Gastrocnemius medialis (tissue), 4 donors: Measurements from ENCODE around the gene FOXK1. TPM values are rescaled to one million over a fixed set of nuclear protein-coding genes. Genes with fewer than 3 reads are reported as not detected.

Experiments used
- ATAC-seq, 2 donors: fragments of 150-250 bp; one replicate each; pipeline ENCODE4 v1.9.1; 2016
- DNase-seq, 2 donors: peaks; one replicate each; pipeline ENCODE4 v3.0.0-alpha.2; 2019
- H3K27ac ChIP-seq, 4 donors: fragments of 200-600 bp; sonication (generic); 1 replicate in 1 of 4; 2 replicates in 3 of 4; pipeline ENCODE4 v1.5.1; 2016 to 2018; ENCODE audit warnings: mild to moderate bottlenecking in 2 of 4, moderate library complexity in 1 of 4
- H3K27me3 ChIP-seq, 3 donors: fragments of 200-600 bp; sonication (generic) in 2 of 3; 1 replicate in 1 of 3; 2 replicates in 2 of 3; pipeline versions ENCODE4 v1.5.1 to v1.6.0; 2016 to 2019; ENCODE audit warnings: mild to moderate bottlenecking in 1 of 3, moderate library complexity in 1 of 3
- H3K36me3 ChIP-seq, 2 donors: fragments of 200-600 bp; sonication (generic) in 1 of 2; one replicate each; pipeline ENCODE4 v1.5.1; 2017 to 2018
- H3K4me1 ChIP-seq, 2 donors: fragments of 200-600 bp; sonication (generic) in 1 of 2; one replicate each; pipeline ENCODE4 v1.5.1; 2016 to 2017; ENCODE audit warnings: mild to moderate bottlenecking in 2 of 2
- H3K4me3 ChIP-seq, 4 donors: fragments of 200-600 bp; sonication (generic) in 3 of 4; 1 replicate in 1 of 4; 2 replicates in 3 of 4; pipeline ENCODE4 v1.5.1; 2016 to 2019; ENCODE audit warnings: mild to moderate bottlenecking in 2 of 4
- H3K9me3 ChIP-seq, 3 donors: fragments of 200-600 bp; sonication (generic) in 2 of 3; 1 replicate in 1 of 3; 2 replicates in 2 of 3; pipeline ENCODE4 v1.5.1; 2016 to 2019
- POLR2A ChIP-seq, 2 donors: fragments of 450-650 bp; IDR thresholded peaks; one replicate each; pipeline ENCODE4 v1.6.1; 2017; ENCODE audit warnings: antibody characterized with exemption in 2 of 2, mild to moderate bottlenecking in 2 of 2, moderate library complexity in 2 of 2
- in situ Hi-C, 4 donors: fragments of 200-750 bp; cut with MboI; loops; one replicate each; pipeline versions ENCODE4 v1.15.0 to v1.8.0; 2017; ENCODE audit warnings: low sequenced_read_pairs in 4 of 4
- intact Hi-C: fragments of 100-400 bp; cut with DNase I; formaldehyde crosslinking; loops from one replicate; pipeline ENCODE4 v1.15.1; 2023; ENCODE audit warnings: low total_unique reads
- total RNA-seq, 4 donors: library from RNA; depleted of rRNA; stranded (reverse); fragments of >200 nt; gene quantifications; one replicate each; pipeline versions ENCODE4 v1.1.0 to v1.2.3, GENCODE V29; 2016
- TF ChIP-seq, protein P1 (sequence below), 5 experiments: fragments of 450-650 bp in 3 of 5; fragments of 200-600 bp in 2 of 5; sonication (generic) in 2 of 5; IDR thresholded peaks in 4 of 5; conservative IDR thresholded peaks in 1 of 5; 1 replicate in 4 of 5; 2 replicates in 1 of 5; pipeline ENCODE4 v1.5.1; 2016 to 2019; ENCODE audit warnings: antibody characterized with exemption in 5 of 5, mild to moderate bottlenecking in 3 of 5, moderate library complexity in 3 of 5

Gene FOXK1
- total RNA-seq, 4 donors from 2014 or later: 9.8 to 43.6 (median 18.8) TPM

DNA sequence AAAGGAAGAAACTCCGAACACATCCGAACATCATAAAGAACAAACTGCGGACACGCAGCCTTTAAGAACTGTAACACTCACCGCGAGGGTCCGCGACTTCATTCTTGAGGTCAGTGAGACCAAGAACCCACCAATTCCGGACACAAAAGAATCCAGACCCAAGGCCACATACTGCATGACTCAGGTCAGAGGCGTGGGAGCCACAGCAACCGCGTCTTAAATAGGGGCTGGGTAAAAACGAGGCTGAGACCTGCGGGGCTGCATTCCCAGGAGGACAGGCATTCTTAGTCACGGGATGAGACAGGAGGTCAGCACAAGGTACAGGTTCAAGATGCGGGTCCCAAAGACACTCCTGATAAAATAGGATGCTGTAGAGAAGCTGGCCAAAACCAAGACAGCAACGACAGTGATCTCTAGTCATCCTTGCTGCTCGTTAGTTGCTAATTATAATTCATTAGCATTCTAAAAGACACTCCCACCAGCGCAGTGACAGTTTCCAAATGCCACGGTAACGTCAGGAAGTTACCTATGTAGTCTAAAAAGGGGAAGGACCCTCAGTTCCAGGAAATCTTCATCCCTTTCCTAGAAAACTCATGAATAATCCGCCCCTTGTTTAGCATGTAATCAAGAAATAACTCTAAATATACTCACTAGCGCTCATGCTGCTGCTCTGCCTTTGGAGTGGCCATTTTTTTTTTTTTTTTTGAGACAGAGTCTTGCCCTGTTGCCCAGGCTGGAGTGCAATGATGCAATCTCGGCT, 112.7 kb downstream of the FOXK1 start:
- no peaks in the 10 kb centered on the region for H3K9me3 ChIP-seq
- H3K27ac ChIP-seq: no peak overlapping the region
- peaks cover 0 to 9% of the 10 kb centered on the region in 2 donors for H3K4me1 ChIP-seq
- intact Hi-C loops: loop anchor here (10.0 kb wide), 1 partner anchor 290 kb away; no protein-coding TSS in a partner anchor
- peaks cover 0 to 11% of the 10 kb centered on the region in 2 donors for H3K36me3 ChIP-seq
- TF ChIP-seq POLR2A (IDR thresholded peaks at IDR 0.05): no peak
- TF ChIP-seq, protein P1, sequence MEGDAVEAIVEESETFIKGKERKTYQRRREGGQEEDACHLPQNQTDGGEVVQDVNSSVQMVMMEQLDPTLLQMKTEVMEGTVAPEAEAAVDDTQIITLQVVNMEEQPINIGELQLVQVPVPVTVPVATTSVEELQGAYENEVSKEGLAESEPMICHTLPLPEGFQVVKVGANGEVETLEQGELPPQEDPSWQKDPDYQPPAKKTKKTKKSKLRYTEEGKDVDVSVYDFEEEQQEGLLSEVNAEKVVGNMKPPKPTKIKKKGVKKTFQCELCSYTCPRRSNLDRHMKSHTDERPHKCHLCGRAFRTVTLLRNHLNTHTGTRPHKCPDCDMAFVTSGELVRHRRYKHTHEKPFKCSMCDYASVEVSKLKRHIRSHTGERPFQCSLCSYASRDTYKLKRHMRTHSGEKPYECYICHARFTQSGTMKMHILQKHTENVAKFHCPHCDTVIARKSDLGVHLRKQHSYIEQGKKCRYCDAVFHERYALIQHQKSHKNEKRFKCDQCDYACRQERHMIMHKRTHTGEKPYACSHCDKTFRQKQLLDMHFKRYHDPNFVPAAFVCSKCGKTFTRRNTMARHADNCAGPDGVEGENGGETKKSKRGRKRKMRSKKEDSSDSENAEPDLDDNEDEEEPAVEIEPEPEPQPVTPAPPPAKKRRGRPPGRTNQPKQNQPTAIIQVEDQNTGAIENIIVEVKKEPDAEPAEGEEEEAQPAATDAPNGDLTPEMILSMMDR (IDR thresholded peaks at IDR 0.05 in 4 of 5, conservative IDR thresholded peaks at IDR 0.05 in 1 of 5): no peak
- ATAC-seq (no peak), DNase-seq (no peak)
- in situ Hi-C loops: loop anchor here in 1 of 4 donors (10.0 kb wide), 1 partner anchor 90 kb away; the partner anchor contains the start of gene RADIL
- no peaks in the 10 kb centered on the region for H3K27me3 ChIP-seq
- no peak overlapping the region for H3K4me3 ChIP-seq

GRCh38 chr7:4796453-4796852, 114.4 kb downstream of the FOXK1 start:
- no peaks in the 10 kb centered on the region for H3K27me3 ChIP-seq
- no peak overlapping the region for H3K27ac ChIP-seq
- peaks cover 0 to 9% of the 10 kb centered on the region in 2 donors for H3K4me1 ChIP-seq
- no peaks in the 10 kb centered on the region for H3K9me3 ChIP-seq
- no peaks in the 10 kb centered on the region for H3K36me3 ChIP-seq
- intact Hi-C loops (loop anchor here (10.0 kb wide), 1 partner anchor 288 kb away; no protein-coding TSS in a partner anchor), in situ Hi-C loops (loop anchor here in 1 of 4 donors (10.0 kb wide), 1 partner anchor 88 kb away; the partner anchor contains the start of gene RADIL)
- no peak overlapping the region for H3K4me3 ChIP-seq
- TF ChIP-seq, protein P1 (IDR thresholded peaks at IDR 0.05 in 4 of 5, conservative IDR thresholded peaks at IDR 0.05 in 1 of 5): no peak
- TF ChIP-seq POLR2A (IDR thresholded peaks at IDR 0.05): no peak
- no peak for ATAC-seq
- DNase-seq: no peak

GRCh38 chr7:4797858-4798705, 116.0 kb downstream of the FOXK1 start:
- Histone ChIP-seq H3K9me3 (no peaks in the 10 kb centered on the region), H3K4me3 (no peak overlapping the region), H3K36me3 (no peaks in the 10 kb centered on the region), H3K4me1 (peaks cover 0 to 9% of the 10 kb centered on the region in 2 donors), H3K27me3 (no peaks in the 10 kb centered on the region), H3K27ac (no peak overlapping the region)
- in situ Hi-C loops (loop anchor here in 1 of 4 donors (10.0 kb wide), 1 partner anchor 87 kb away; the partner anchor contains the start of gene RADIL), intact Hi-C loops (loop anchor here (10.0 kb wide), 1 partner anchor 287 kb away; no protein-coding TSS in a partner anchor)
- no peak for TF ChIP-seq POLR2A (IDR thresholded peaks at IDR 0.05)
- TF ChIP-seq, protein P1 (IDR thresholded peaks at IDR 0.05 in 4 of 5, conservative IDR thresholded peaks at IDR 0.05 in 1 of 5): peak; percentile 54 to 88 (median 83)
- peak; percentile 62 to 73 for ATAC-seq
- no peak for DNase-seq

DNA sequence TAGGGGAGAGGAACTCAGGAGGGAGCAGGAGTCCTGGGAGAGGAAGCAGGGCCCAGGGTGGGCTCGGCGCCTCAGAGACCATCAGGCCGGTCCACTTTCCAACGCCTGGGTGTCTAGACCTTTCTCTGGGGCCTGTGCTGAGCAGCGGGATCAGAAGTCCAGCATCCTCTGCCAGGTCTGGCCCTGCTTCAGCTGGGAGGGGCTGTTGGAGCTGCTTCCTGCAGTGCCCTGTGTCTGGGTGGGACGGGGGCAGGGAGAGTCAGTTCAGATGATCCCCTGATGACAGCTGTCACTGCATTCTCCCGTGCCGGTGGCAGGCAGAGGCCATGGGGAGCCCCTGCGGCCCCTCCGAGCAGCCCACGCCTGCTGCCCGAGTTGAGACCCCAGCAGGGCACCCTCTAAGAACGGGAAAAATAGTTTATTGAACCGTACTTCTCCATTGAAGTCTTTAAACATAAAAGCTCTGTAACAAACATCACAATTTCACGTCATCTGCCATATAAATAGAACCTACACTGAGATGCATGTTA, 116.7 kb downstream of the FOXK1 start:
- Histone ChIP-seq H3K4me3 (no peak overlapping the region), H3K9me3 (no peaks in the 10 kb centered on the region), H3K4me1 (peaks cover 0 to 9% of the 10 kb centered on the region in 2 donors), H3K27me3 (no peaks in the 10 kb centered on the region), H3K36me3 (no peaks in the 10 kb centered on the region), H3K27ac (no peak overlapping the region)
- intact Hi-C loops: loop anchor here (10.0 kb wide), 1 partner anchor 286 kb away; no protein-coding TSS in a partner anchor
- no peak for TF ChIP-seq POLR2A (IDR thresholded peaks at IDR 0.05)
- TF ChIP-seq, protein P1 (IDR thresholded peaks at IDR 0.05 in 4 of 5, conservative IDR thresholded peaks at IDR 0.05 in 1 of 5): no peak
- ATAC-seq: peak in 1 of 2 donors; percentile 16
- in situ Hi-C loops: loop anchor here in 1 of 4 donors (10.0 kb wide), 1 partner anchor 86 kb away; the partner anchor contains the start of gene RADIL
- no peak for DNase-seq
